Islet of Langerhans (tissue), 1 donor: ENCODE results near the gene POLN.
A peak's percentile ranks its signal among the peaks of the same experiment; 100 is the strongest.

Source experiments
- FAIRE-seq: peaks from one replicate; lab custom pipeline; 2011; peaks lifted over from hg19 to GRCh38; lab: Jason Lieb, UNC

The POLN gene

DNA sequence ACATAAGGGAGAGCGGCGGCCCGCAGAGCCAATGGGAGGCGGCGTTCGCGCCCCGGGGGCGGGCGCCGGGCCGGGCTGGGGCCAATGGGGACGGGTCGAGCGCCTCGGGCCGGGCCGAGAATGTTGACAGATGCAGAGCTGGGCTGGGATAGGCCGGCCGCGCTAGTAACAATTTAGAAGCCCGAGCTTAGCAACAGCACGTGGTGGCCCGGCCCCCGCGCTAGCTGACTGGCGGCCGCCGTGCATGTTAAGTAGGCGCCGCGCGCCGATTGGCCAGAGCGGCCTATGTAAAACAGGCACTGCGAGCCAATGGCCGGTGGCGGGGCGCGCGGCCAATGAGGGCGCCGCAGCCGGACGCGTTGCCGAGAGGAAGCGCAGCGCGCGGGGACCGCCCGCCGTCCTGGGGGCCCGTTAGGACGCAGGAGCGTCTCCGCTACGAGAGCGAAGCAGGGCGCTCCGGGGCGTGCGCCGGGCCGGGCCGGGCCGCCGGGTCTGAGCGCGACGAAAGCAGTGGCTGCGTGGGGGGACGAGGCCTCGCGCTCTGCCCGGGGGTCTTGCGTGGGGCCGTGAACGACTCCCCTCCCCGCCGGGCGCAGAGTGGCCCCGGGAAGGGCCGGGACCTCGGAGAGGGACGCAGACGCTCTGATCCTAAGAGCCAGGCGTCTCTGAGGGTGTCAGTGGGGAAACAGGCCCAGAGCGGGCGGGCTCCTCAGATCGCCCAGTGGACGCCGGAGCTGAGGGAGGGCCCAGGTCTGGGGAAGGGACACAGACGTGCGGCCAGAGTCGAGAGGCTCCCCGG, 20.4 kb upstream of the POLN start:
- peak; percentile 47 for FAIRE-seq

DNA sequence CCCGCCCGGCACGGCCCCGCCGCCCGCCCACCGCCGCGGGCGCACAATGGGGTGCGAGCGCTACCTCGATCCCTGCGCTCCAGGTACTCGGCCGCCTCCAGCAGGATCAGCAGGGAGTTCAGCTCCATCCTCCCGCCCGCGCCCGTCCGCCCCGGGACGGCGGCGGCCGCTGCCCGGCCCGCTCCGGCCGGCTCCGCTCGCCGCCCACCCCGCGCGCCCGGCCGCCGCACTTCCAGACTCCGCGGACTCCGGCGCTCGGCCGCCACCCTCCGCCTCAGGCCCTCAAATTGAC, 19.9 kb upstream of the POLN start, which contains the start of gene MXD4:
MXD4 (minus strand) TSS at position 257 of the 292 bp plus-strand sequence; CDS start at position 128, 129 bp downstream.
- FAIRE-seq: no peak

DNA sequence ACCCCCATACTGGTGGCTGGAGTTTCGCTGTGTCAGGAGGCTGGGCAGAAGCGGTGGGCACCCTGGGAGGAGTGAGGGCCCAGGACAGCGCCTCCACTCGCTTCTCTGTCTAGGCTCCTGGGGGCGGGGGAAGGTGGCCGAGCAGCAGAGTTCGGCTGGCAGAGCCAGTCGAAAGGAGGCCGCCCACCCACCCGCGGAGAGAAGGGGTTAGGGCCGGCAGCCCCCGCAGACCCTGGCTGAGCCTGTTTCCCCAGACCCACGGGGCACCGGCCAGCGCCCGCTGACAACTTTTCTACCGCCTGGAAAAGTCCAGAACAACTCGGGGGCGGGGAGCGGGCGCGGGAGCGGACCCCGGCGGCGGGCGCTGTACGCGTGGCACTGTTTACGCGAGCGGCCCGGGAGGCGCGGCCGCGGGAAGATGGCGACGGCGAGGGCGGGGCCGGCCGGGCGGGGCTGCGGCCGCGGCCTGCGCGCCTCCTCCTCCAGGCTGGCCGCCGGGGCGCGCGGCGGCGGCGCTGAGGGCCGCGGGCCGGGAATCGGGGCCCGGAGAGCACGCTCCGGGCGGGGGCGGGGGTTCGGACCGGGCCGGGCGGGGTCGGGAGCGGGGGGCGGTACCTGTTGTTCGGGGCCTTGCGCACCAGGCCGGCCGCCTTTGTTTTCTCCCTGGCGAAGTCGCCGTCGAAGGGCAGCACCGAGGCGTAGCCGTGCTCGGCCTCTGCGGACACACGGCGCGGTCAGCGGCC, 19.4 kb upstream of the POLN start:
- FAIRE-seq: no peak

DNA sequence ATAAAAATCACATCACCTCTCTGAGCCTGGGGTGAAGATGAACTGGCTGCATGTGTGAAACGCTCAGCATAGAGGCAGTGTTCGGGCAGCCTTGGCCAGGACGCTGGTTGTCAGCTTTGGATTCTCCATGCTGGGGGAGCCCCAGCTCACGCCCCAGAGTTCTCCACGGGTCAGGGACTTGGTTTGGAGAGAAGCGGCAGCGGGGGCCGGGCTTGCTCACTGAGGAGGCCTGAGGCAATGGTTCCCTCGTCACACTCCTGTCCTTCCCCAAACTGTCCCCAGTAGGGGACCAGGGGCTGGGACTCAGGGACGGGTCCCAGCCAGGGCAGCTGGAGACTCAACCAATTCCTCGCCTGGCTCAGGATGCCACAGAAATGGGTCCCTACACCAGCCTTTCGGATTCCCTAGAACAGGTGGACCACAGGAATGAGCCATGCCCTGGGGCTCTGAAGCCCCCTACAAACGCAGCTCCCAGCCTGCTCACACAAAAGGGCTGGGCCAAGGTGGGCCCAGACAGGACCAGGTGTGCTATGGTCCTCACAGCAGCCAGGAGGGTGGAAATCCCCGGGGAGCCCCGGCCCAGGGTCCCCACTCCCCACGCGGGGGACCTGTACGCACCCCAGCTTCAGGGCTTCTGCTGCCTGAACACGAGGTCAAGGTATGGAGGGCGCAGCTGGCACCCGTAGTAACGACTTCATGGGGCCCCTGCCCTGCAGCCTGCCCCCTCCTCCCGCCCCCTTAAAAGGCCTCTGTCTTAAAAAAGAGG, 18.6 kb upstream of the POLN start:
- FAIRE-seq: no peak

DNA sequence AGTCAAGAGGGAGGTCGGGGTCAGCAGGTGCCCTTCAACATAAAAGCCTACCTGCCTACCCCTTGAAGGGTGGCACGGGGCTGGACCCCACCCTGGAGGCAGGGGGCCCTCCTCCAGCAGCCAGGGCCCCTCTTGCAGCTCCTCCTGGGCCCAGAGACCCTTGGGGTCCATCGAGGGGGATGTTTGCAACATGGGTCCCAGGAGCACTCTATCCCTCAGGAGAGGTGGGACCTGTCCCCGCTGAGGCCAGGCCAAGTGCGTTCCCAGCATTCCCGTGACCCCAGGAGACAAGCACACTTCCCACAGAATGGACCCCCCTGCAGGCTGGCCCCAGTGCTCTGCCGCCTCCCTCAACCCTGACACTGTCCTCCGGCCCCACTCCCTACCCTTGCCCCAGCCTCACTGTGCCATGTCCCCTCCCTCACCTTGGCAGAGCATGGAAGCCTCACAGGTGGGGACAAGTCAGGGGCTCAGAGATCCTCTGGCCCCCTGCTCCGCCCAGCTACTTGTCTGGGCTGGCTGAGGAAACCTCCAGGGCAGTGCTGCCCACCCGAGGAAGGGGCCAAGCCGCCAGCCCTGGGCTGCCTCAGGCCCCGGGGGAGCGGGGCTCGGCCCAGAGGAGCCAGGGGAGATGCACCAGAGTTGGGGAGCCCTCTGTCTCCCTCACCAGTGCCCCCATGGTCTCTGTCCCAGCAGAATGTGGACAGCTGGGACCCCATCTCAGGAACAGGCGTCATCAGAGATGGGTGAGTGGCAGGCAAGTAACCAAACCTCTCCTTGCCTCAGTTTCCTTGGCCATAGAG, 17.8 kb upstream of the POLN start:
- no peak for FAIRE-seq

DNA sequence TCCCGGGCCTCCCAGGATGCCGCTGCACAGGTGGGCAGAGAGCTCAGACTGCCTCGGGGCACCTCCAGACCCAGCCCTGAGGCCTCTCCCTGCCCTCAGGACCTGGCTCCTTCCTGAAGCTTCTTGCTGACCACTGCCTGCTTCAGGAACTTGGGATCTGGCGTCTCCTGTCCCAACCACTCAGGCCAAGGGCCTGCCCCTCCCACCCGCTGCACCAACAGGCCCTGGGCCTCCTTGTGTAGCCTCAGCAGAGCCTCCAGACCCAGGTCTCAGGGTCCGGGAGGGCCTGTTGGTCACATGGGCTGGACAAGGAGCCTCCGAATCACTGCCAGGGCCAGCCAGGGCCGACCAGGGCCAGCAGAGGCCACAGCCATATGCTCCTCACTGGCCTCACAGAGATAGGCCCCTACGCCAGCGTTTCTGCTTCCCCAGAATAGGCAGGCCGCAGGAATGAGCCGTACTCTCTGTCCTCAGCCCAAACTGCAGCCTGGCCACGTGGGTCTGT, 17.2 kb upstream of the POLN start:
- no peak for FAIRE-seq

DNA sequence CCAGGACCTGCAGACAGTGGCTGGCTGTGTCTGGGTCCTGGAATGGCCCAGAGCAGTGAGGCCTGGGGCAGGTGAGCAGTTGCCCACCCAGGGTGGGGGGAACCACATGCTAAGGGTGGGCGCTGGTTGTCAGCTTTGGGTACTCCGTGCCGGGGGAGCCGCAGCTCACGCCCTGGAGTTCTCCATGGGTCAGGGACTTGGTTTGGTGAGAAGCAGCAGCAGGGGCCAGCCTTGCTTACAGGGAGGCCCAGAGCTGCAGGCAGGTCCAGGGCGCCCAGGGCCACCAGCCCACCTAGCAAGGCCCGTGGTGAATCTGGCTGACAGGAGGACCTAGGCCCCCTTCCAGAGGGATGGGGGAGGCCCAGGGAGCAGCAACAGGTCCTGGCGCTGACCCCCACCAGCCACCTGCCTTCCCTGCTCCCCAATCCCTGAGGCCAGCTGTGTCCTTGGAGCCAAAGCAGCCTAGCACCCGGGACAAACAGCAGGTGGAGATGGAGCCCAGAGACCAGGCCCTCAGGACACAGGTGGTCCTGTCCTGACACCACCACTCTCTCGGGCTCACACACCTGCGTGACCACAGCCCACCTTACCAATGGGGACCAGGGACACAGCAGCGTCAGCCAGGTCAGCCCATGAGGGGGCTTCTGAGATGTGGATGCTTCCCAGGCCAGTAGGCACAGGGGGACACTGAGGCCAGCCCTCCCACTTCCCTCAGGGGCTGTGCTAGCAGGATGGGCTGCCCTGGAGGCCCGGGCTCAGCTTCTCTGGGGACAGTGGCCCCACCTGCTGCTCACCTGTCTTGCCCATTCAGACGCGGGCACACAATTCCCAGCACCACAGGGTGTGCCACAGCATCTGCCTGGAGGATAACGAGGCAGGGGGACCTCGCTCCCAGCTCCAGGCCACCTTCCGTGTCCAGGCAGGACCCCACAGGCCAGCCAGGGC, 16.4 kb upstream of the POLN start:
- no peak for FAIRE-seq

DNA sequence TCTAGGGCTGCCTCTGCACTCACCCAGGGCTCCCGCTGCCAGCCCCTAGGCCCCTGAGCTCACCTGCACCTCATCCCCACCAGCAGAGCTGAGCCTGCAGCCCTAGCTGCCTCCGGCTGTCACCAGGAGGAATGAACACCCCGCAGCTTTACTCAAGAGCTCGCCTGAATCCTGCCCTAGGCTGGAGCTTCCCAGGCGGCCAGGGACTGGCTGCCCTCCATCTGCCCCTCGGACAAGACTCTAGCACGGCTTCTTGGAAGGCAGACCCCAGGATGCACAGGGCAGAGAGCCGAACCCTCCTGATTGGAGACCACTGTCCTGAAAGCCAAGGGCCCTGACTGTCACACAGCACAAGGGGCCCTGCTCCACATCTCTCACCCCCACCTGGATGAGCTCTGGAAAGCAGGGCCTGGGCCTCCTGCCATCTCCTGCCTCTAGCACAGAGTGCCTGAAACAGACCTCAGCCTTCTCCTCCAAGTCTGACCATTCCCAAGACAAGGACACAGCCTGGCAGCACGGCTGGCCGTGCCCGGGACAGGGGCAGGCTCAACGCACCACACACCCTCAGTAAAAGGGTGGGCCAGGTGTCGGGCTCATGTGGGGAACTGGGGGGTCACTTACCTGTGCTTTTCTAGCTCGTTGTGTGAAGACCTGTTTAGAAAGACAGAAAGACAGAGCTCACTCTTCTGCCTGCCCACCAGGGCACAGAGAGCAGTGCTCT, 15.6 kb upstream of the POLN start:
- FAIRE-seq: no peak

DNA sequence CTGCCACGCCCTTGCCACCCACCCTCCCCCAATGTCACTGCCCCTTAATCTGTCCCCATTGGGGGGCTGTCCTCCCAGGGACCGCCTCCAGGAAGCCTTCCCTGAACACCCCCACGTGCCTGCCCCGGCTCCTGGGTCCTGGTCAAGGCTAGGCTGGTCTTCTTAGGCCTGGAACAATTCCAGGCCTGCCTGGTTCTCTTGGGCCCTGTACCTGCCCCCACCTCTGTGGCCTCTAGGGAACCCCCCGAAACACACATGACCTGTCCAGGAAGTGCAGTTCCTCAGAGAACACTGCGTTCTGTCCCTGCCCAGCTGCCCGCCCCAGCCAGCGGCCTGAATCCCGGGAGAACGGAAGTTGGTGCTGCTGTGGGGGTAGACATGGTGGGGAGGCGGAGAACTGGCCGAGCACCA, 14.9 kb upstream of the POLN start:
- no peak for FAIRE-seq

DNA sequence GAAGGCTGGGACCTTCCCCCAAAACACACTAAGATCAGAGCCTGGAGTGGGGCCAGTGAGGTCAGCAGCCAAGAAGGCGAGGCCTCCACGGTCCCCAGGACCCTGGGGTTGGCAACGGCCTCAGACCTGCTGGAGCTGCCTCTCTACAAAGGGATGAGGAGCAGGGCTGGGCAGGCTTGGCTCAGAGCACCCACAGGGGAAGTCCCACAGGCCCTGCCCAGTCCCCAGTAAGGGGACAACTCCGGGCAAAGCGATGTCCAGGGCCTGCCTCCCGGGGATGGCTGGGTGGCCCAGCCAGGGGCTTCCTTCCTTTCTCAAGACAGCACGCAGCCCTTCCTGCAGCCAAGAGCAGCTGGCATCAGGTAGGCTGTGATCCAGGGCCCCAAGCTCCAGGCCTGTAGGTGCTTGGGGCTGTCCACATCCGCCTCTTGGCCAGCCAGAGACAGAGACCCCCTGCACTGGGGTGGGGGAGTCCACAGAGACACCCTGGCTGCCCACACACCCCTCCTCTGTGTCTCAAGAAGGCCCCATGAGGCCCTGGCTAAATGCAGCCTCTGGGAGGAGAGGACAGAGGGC, 14.3 kb upstream of the POLN start:
- FAIRE-seq: no peak

DNA sequence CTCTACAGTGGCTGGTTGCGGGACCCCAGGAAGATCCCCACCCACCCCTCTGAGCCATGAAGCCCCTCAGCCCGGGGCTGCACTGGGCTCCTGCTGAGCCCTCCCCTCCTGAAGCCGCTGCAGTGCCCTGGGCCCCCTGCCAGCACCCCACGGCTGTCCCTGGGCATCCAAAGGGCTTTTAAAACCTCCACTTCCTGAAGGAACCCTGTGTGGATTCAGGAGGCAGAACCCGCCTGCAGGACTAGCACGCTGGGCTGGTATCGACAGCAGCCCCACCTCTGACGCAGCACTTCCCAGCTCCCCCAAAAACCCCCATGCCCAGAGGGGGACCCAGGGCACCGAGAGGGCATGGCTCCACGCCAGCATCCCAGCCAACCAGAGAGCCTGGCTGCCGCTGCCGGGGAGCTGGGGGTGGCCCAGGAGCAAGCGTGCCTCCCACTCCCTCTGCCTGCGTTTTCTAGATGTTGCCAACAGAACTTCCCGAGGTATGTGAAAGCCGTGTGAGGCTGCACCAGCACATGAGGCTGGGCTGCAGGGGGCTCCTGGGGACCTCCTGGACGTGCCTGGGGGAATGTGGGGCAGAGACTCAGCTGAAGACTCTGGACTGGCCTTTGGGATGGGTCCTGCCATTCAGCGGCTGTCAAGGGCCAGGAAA, 13.7 kb upstream of the POLN start:
- no peak for FAIRE-seq

DNA sequence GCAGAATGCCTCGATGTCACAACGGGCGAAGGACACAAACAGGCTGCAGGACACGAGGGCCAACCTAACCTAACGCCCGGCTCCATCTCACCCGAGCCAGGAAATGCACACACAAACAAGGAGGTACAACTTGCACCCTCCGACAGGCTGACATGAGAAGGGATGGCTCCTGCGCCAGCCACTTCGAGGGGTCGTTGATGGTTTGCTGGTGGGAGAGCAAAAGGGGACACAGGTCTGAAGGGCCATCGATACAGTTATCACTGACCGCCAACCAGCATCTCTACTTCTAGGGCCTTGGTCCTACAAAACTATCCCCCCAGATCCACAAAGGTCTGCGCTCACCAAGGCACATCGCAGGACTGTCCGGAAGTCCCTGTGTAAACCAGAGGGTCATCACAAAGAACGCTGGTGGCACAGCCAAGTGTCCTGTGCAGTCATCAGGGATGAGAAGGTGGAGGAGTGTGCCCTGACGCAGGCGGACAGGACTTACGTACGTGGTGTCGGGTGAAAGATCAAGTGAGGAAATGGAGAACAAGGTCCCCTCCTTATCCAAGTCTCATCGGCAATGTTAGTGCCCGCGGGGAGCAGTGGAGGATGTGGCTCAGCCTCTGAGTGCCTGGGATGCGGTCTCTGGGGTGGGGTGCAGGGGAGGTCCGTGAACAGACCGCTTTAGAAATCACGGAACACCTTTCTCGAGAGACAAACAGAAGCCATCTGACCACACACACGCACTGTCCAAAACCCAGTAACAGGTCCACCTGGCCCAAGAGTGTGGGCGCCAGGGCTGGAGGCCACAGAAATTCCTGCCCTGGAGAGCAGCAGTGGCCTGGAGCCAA, 13.0 kb upstream of the POLN start:
- no peak for FAIRE-seq

DNA sequence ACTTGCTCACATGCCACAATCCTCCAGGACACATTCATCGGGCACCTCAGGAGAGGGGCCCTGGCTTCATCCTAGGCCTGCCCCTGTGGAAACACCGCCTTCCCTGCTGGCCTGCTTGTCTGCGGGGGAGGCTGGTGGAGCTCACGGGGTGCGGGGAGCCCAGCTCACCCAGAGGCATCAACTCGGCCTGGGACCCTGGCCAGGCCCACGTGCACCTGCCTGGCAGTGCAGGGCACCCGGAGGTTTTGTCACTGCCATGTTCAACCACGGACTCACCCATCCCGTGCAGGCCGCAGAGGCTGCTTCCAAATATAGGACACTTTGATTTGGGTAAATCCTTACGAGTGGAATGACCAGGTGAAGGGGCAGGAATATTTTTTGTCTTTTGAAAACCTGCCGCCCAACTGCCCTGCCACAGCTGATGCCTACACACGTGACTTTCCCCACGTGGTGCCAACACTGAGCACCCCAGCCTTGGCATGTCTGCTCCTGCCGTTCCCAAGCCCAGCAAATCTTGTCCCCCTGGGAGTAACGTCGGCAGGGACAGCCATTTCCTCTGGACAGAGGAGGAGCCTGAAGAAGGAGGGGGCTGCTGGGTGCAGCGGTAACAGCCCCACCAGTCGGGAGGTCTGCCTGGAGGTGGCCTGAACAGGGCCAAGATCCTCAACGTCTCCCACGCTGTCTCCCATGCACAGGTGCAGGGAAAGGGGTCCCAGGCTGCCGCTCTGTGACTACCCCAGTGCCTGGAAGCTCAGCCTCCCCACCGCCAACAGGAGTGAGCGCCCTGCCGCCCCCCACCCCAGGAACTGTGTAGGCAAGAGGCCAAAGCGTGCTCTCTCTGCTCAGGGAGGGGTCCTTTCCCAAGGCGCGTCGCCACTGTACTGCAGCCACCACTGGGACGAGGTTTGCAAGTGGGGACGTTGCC, 11.5 kb upstream of the POLN start:
- FAIRE-seq: no peak

DNA sequence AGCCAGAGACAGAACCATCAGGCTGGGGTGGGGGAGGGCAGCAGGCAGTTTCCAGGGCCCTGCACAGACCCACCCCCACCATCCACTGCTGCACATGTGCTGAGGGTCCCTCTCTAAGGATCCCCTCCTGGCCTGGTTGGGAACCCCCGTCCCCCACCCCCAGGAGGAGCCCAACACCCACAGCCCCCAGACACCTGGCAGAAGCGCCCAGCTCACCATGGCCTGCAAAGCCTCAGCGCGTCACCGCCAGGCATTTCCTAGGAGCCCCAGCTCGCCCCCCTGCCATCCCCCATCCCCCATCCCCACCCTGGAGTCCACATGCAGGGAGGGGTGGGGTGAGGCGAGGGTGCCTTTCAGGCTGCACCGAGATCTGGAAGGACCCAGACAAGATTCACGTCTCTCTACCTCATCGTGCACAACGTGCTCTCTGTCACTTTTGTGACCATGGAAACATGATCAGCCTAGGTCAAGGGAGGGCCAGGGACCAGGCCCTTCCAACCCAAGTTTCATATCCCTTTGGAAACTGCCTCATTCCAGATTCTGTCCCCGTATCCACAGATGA, 10.7 kb upstream of the POLN start:
- no peak for FAIRE-seq

DNA sequence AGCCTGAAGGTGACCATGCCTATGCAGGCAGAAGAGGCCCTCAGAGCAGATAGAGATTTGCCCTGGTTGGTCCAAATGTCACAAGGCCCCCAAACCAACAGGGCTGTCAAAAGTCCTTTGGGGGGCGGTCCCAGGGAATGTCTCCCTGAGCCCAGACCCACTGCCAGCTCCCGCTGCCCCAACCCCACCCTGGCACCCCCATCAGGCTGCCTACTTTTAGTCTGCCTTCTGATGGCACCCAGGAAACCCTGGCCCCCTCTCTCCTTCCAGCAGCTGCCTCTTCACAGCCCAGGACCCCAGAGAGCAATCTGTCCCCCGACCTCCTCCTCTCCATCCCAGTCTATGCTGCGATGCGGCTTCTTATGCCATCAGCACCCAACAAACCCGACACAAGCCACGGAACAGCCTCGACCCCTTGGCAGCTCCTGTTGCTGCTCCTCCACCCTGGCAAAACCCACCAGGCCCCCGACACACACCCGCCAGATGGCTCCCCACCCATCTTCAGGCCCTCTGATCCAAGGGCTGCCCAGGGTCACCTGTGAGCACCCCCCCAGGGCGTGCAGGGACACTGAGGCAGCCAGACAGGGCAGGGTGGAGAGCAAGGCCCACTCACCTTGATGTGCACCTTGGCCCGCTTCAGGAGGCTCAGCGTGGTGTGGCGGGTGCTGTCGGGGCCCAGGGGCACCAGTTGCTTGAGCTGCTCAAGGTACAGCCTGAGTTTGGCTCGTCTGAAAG, 10.0 kb upstream of the POLN start:
- FAIRE-seq: no peak

DNA sequence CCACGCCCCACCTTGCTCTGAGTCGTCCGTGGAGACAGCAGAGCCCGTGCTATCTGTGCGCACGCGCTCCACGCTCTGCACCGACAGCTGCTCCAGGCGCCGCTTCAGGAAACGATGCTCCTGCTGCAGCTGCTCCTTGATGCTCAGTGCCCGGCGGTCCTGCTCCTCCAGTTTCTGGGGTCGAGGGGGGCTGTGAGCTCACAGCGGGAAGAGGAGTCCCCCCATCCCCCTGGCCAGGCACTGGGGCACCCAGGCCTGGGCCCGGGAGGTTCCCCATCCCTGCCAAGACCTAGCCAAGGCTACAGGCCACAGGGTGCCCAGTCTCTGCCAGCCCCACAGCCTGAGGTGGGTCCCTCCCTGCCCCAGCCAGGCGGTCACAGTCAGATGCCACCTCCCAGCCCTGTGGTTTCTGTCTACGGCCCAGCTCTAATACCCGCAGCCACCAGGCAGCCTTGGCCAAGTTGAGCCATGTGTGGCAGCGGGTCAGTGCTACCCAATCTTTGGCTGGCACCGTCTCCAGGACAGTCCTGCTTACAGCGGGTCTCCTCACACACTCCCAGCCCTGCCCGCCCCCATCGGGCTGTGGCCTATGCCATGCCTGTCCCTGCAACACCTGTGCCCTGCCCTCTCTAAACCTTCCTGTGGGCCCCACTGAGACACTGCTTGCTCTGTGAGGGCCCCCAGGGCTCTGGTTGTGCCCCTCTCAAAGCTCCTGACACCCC, 9.3 kb upstream of the POLN start:
- FAIRE-seq: no peak
